Measurements from ENCODE around the gene SSTR5.
"Not testable (repeated sequence)": the region's sequence is repeated elsewhere in the genome, so short reads cannot be mapped to it uniquely, and the experiment has no call there.

SSTR5 gene

GRCh38 chr16:1072526-1073261 lies at the start of gene SSTR5:
Gene SSTR5, plus strand, starts transcription at chr16:1072747. Its CDS starts 6,122 bp downstream, at chr16:1078869.
- no peak for DNase-seq (ENCODE audit: low read depth)

GRCh38 chr16:1024138-1024537 lies 48.4 kb upstream of the SSTR5 start:
- no peak for DNase-seq (ENCODE audit: low read depth)

- DNase-seq (ENCODE audit: low read depth), result not testable (repeated sequence)
Measured at GRCh38 chr16:1025183-1025809, 47.3 kb upstream of the SSTR5 start.

GRCh38 chr16:1026057-1026783 lies 46.3 kb upstream of the SSTR5 start:
- DNase-seq (ENCODE audit: low read depth), result no peak

GRCh38 chr16:1026784-1027500 lies 45.6 kb upstream of the SSTR5 start:
- no peak for DNase-seq (ENCODE audit: low read depth)

GRCh38 chr16:1027501-1027815 lies 45.1 kb upstream of the SSTR5 start:
- no peak for DNase-seq (ENCODE audit: low read depth)

- no peak for DNase-seq (ENCODE audit: low read depth)
Measured at GRCh38 chr16:1028056-1028455, 44.5 kb upstream of the SSTR5 start.

GRCh38 chr16:1028524-1029258 lies 43.9 kb upstream of the SSTR5 start:
- DNase-seq (ENCODE audit: low read depth), result no peak

GRCh38 chr16:1029259-1029545 lies 43.3 kb upstream of the SSTR5 start:
- DNase-seq (ENCODE audit: low read depth), result no peak

- DNase-seq (ENCODE audit: low read depth), result no peak
Measured at GRCh38 chr16:1030473-1030901, 42.1 kb upstream of the SSTR5 start.

- no peak for DNase-seq (ENCODE audit: low read depth)
Measured at GRCh38 chr16:1031666-1032065, 40.9 kb upstream of the SSTR5 start.

GRCh38 chr16:1032607-1033006 lies 39.9 kb upstream of the SSTR5 start:
- DNase-seq (ENCODE audit: low read depth), result no peak

- no peak for DNase-seq (ENCODE audit: low read depth)
Measured at GRCh38 chr16:1033128-1033679, 39.3 kb upstream of the SSTR5 start.

GRCh38 chr16:1034230-1035065 lies 38.1 kb upstream of the SSTR5 start:
- DNase-seq (ENCODE audit: low read depth), result no peak

- no peak for DNase-seq (ENCODE audit: low read depth)
Measured at GRCh38 chr16:1035066-1035415, 37.5 kb upstream of the SSTR5 start.

GRCh38 chr16:1036166-1036565 lies 36.4 kb upstream of the SSTR5 start:
- DNase-seq (ENCODE audit: low read depth), result no peak

- DNase-seq (ENCODE audit: low read depth), result no peak
Measured at GRCh38 chr16:1036726-1037393, 35.7 kb upstream of the SSTR5 start.

GRCh38 chr16:1037394-1038257 lies 34.9 kb upstream of the SSTR5 start:
- DNase-seq (ENCODE audit: low read depth), result no peak

GRCh38 chr16:1038932-1039331 lies 33.6 kb upstream of the SSTR5 start:
- no peak for DNase-seq (ENCODE audit: low read depth)

Measured in stimulated activated CD8-positive, alpha-beta memory T cell treated with anti-CD3 and anti-CD28 coated beads, Interleukin-12 subunit alpha, Interleukin-12 subunit beta, amount 100 ng/mL, for 4 hours (primary cell).